Endothelial cell of umbilical vein (primary cell): ENCODE results near the gene SPDYE6. TPM values are rescaled to one million over a fixed set of nuclear protein-coding genes. Genes with fewer than 3 reads are reported as not detected.

Experiments used
- BruUV-seq: library from RNA; stranded (reverse); fragments of 400-500 nt; replicated peaks from 2 replicates; lab custom pipeline; 2021; lab: Mats Ljungman, UMichigan
- CTCF ChIA-PET: fragments of 300-600, 350-600 bp; sonication (Branson Sonifier 250); formaldehyde crosslinking; loops from one replicate; lab custom pipeline; 2021; ENCODE audit warnings: antibody characterized with exemption, inconsistent platforms; lab: Charles Lee
- POLR2A ChIA-PET: fragments of 300-600, 350-600 bp; sonication (Branson Sonifier 250); formaldehyde crosslinking; loops from one replicate; lab custom pipeline; 2021; ENCODE audit warnings: antibody characterized with exemption, inconsistent platforms; lab: Charles Lee
- DNase-seq: peaks from one replicate; pipeline ENCODE4 v3.0.0-alpha.2; 2011; ENCODE audit warnings: low read depth, low spot score
- FAIRE-seq: peaks from 2 replicates; lab custom pipeline; 2011; peaks lifted over from hg19 to GRCh38; lab: Jason Lieb, UNC
- H2AFZ ChIP-seq: 2 replicates; pipeline ENCODE4 v1.6.0; 2012; ENCODE audit warnings: low read depth, low read length, control low read depth, inconsistent platforms
- H3K27ac ChIP-seq: 2 replicates; pipeline ENCODE4 v1.5.1; 2011; ENCODE audit warnings: low read depth, mild to moderate bottlenecking, control low read depth, low read length, moderate library complexity; ENCODE audit not compliant: insufficient read depth
- H3K27me3 ChIP-seq, 2 experiments: 2 replicates each; pipeline versions ENCODE4 v1.6.0 to v1.6.1; 2011; ENCODE audit warnings: low read length in 2 of 2, mixed read lengths in 1 of 2; ENCODE audit not compliant: control insufficient read depth in 2 of 2, insufficient read depth in 2 of 2
- H3K36me3 ChIP-seq, 2 experiments: 2 replicates in 1 of 2; 3 replicates in 1 of 2; pipeline ENCODE4 v1.5.1; 2011; ENCODE audit warnings: low read length in 2 of 2, mild to moderate bottlenecking in 1 of 2, moderate library complexity in 1 of 2; ENCODE audit not compliant: control insufficient read depth in 2 of 2, insufficient read depth in 2 of 2; ENCODE audit errors: extremely low read depth in 1 of 2
- H3K4me1 ChIP-seq: 3 replicates; pipeline ENCODE4 v1.5.1; 2011; ENCODE audit warnings: mild to moderate bottlenecking, low read length; ENCODE audit not compliant: control insufficient read depth, insufficient read depth; ENCODE audit errors: extremely low read depth
- H3K4me2 ChIP-seq: 2 replicates; pipeline ENCODE4 v1.6.1; 2011; ENCODE audit warnings: low read length, control low read depth, mixed read lengths; ENCODE audit not compliant: insufficient read depth
- H3K4me3 ChIP-seq, 3 experiments: fragments of 200-600 bp in 1 of 3; sonication (generic), shearing (Covaris generic) in 1 of 3; replicated peaks in 1 of 3; 2 replicates each; pipeline ENCODE4 v1.5.1; 2011 to 2016; ENCODE audit warnings: control low read depth in 3 of 3, low read length in 3 of 3, mild to moderate bottlenecking in 2 of 3, inconsistent platforms in 1 of 3, low read depth in 1 of 3, moderate library complexity in 1 of 3; ENCODE audit not compliant: insufficient read depth in 1 of 3
- H3K79me2 ChIP-seq: 2 replicates; pipeline ENCODE4 v1.6.0; 2012; ENCODE audit warnings: low read length, inconsistent platforms; ENCODE audit not compliant: control insufficient read depth, insufficient read depth
- H3K9ac ChIP-seq: replicated peaks from 2 replicates; pipeline ENCODE3; 2011; ENCODE audit warnings: low read length, control low read depth; ENCODE audit not compliant: insufficient read depth; ENCODE audit errors: extremely low read depth
- H3K9me1 ChIP-seq: replicated peaks from 3 replicates; pipeline ENCODE4 v1.6.0; 2011; ENCODE audit warnings: mild to moderate bottlenecking, low read length; ENCODE audit not compliant: control insufficient read depth, insufficient read depth; ENCODE audit errors: extremely low read depth
- H3K9me3 ChIP-seq: replicated peaks from 2 replicates; pipeline ENCODE4 v1.5.1; 2012; ENCODE audit warnings: low read length, inconsistent platforms; ENCODE audit not compliant: control insufficient read depth, insufficient read depth
- H4K20me1 ChIP-seq: replicated peaks from 2 replicates; pipeline ENCODE3; 2011; ENCODE audit warnings: mild to moderate bottlenecking, low read length; ENCODE audit not compliant: control insufficient read depth, insufficient read depth; ENCODE audit errors: extremely low read depth
- EZH2 ChIP-seq: IDR thresholded peaks from 2 replicates; pipeline ENCODE4 v1.6.1; 2012; ENCODE audit warnings: borderline replicate concordance, low read depth, mild to moderate bottlenecking, moderate library complexity, low read length, inconsistent platforms; ENCODE audit not compliant: severe bottlenecking
- FOS ChIP-seq: IDR thresholded peaks from 2 replicates; pipeline ENCODE4 v1.6.1; 2011; ENCODE audit warnings: mild to moderate bottlenecking, low read length, moderate library complexity, borderline replicate concordance; ENCODE audit not compliant: insufficient read depth
- GATA2 ChIP-seq: IDR thresholded peaks from 2 replicates; pipeline ENCODE4 v1.7.0; 2011; ENCODE audit warnings: low read depth, mild to moderate bottlenecking, moderate library complexity, mixed read lengths, low read length; ENCODE audit not compliant: insufficient read length, insufficient read depth
- MYC ChIP-seq: IDR thresholded peaks from one replicate; pipeline ENCODE4 v1.6.1; 2011; ENCODE audit warnings: mild to moderate bottlenecking, low read depth, low read length
- POLR2AphosphoS5 ChIP-seq: IDR thresholded peaks from 2 replicates; pipeline ENCODE4 v1.6.1; 2012; ENCODE audit warnings: low read depth, mild to moderate bottlenecking, control low read depth, low read length, moderate library complexity; ENCODE audit not compliant: insufficient read depth
- dilution Hi-C: fragments of 300-500 bp; cut with MboI; formaldehyde crosslinking; loops from one replicate; pipeline ENCODE4 v1.15.0; 2019; ENCODE audit warnings: low sequenced_read_pairs; ENCODE audit not compliant: extremely low pct_ligation_motif_present
- intact Hi-C: fragments of 100-400 bp; cut with micrococcal nuclease; formaldehyde crosslinking; loops from one replicate; pipeline ENCODE4 v1.10.0; 2022
- polyA plus RNA-seq, 4 experiments: library from polyadenylated mRNA; depleted of rRNA in 3 of 4; stranded (reverse) in 3 of 4; unstranded in 1 of 4; fragments of >200 nt; gene quantifications; 2 replicates each; pipeline versions ENCODE4 v1.2.1 to v1.2.3, GENCODE V29; 2011 to 2012; ENCODE audit warnings: missing spikeins in 1 of 4
- total RNA-seq: library from RNA; stranded (reverse); gene quantifications from 2 replicates; pipeline ENCODE4 v1.2.3, GENCODE V29; 2021
- TF ChIP-seq, protein P1 (sequence below): IDR thresholded peaks from 2 replicates; pipeline ENCODE4 v1.6.1; 2011; ENCODE audit not compliant: insufficient read depth, insufficient read length
- TF ChIP-seq, protein P2 (sequence below), 2 donors: IDR thresholded peaks; 1 replicate in 1 of 2; 2 replicates in 1 of 2; pipeline ENCODE4 v1.5.1; 2011; ENCODE audit warnings: low read length in 2 of 2, mild to moderate bottlenecking in 2 of 2, moderate library complexity in 2 of 2, control low read depth in 1 of 2, inconsistent platforms in 1 of 2, low read depth in 1 of 2; ENCODE audit not compliant: insufficient read depth in 1 of 2; ENCODE audit errors: extremely low read depth in 1 of 2

SPDYE6 gene
- total and polyA plus RNA-seq, 2 donors (not counting 3 experiments of a cell fraction or from before 2014, with no cell fraction given) = not detected

DNA sequence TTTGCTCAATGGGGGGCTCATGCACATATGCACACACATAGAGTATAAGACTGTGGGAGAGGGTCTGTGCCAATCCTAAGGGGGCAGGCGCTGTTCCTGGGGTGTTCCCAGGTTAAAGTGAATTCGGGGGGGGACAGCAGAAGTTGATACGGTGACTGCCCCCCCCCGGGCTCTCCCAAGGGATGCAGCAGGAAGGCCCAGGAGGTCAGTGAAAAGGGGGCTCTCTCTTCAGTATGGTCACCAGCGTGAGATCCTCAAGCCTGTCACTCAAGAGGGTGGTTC is 32.4 kb downstream of the SPDYE6 start:
- intact Hi-C loops (no loop called here), dilution Hi-C loops (no loop called here)
- H3K4me1 ChIP-seq = peaks cover 4% of the 10 kb centered on the region
- ChIA-PET POLR2A (no interaction called here), CTCF (no interaction called here)
- H3K9me1 ChIP-seq = no peaks in the 10 kb centered on the region
- no peaks in the 10 kb centered on the region for H3K9me3 ChIP-seq
- H3K27me3 ChIP-seq = peaks cover 0 to 3% of the 10 kb centered on the region in 2 experiments
- H3K36me3 ChIP-seq = no peaks in the 10 kb centered on the region
- no peak overlapping the region for H3K9ac ChIP-seq
- no peak for TF ChIP-seq MYC
- TF ChIP-seq GATA2 = no peak
- TF ChIP-seq, protein P1, sequence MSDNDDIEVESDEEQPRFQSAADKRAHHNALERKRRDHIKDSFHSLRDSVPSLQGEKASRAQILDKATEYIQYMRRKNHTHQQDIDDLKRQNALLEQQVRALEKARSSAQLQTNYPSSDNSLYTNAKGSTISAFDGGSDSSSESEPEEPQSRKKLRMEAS = no peak
- no peak for TF ChIP-seq EZH2
- TF ChIP-seq, protein P2, sequence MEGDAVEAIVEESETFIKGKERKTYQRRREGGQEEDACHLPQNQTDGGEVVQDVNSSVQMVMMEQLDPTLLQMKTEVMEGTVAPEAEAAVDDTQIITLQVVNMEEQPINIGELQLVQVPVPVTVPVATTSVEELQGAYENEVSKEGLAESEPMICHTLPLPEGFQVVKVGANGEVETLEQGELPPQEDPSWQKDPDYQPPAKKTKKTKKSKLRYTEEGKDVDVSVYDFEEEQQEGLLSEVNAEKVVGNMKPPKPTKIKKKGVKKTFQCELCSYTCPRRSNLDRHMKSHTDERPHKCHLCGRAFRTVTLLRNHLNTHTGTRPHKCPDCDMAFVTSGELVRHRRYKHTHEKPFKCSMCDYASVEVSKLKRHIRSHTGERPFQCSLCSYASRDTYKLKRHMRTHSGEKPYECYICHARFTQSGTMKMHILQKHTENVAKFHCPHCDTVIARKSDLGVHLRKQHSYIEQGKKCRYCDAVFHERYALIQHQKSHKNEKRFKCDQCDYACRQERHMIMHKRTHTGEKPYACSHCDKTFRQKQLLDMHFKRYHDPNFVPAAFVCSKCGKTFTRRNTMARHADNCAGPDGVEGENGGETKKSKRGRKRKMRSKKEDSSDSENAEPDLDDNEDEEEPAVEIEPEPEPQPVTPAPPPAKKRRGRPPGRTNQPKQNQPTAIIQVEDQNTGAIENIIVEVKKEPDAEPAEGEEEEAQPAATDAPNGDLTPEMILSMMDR (IDR thresholded peaks at IDR 0.05; ENCODE audit: extremely low read depth in 1 of 2, insufficient read depth in 1 of 2, low read depth in 1 of 2, low read length in 2 of 2) = no peak
- no peak for TF ChIP-seq FOS
- TF ChIP-seq POLR2AphosphoS5 = no peak
- BruUV-seq = no TSS peak
- H4K20me1 ChIP-seq = no peaks in the 10 kb centered on the region
- no peak overlapping the region for H3K27ac ChIP-seq
- no peak overlapping the region for H3K4me2 ChIP-seq
- DNase-seq = no peak
- no peak overlapping the region for H2AFZ ChIP-seq
- H3K4me3 ChIP-seq = no peak overlapping the region
- FAIRE-seq = no peak
- H3K79me2 ChIP-seq = no peaks in the 10 kb centered on the region
